Astrocyte of the cerebellum (primary cell): ENCODE results near the gene UBE2Z.

Experiments used
- DNase-seq: peaks from one replicate; pipeline ENCODE4 v3.0.0-alpha.2; 2011; ENCODE audit warnings: low read depth
- H3K4me3 ChIP-seq: 2 replicates; pipeline ENCODE4 v1.5.1; 2011; ENCODE audit warnings: mild to moderate bottlenecking, low read depth, low read length, moderate library complexity
- CTCF ChIP-seq: IDR thresholded peaks from 2 replicates; pipeline ENCODE4 v1.5.1; 2012; ENCODE audit warnings: low read length, low read depth, moderate library complexity, mild to moderate bottlenecking; ENCODE audit errors: missing control alignments
- in situ Hi-C: cut with HindIII; loops from 2 replicates; pipeline ENCODE4 v1.10.0; 2017; ENCODE audit warnings: low sequenced_read_pairs

Gene UBE2Z

GRCh38 chr17:48952904-48953303 lies 44.7 kb downstream of the UBE2Z start:
- no peak for TF ChIP-seq CTCF
- H3K4me3 ChIP-seq: no peak overlapping the region
- no peak for DNase-seq
- in situ Hi-C loops: no loop called here

GRCh38 chr17:48954300-48954755 lies 46.1 kb downstream of the UBE2Z start:
- no peak overlapping the region for H3K4me3 ChIP-seq
- DNase-seq: no peak
- peak; percentile 70 for TF ChIP-seq CTCF
- in situ Hi-C loops: no loop called here

GRCh38 chr17:48960834-48961515 lies 52.8 kb downstream of the UBE2Z start:
- DNase-seq: no peak
- in situ Hi-C loops: no loop called here
- no peak overlapping the region for H3K4me3 ChIP-seq
- no peak for TF ChIP-seq CTCF

- DNase-seq: no peak
- TF ChIP-seq CTCF: no peak
- no peak overlapping the region for H3K4me3 ChIP-seq
- in situ Hi-C loops: no loop called here
Measured at GRCh38 chr17:48961516-48962233, 53.5 kb downstream of the UBE2Z start.

GRCh38 chr17:48970224-48970623 lies 62.0 kb downstream of the UBE2Z start:
- no peak overlapping the region for H3K4me3 ChIP-seq
- in situ Hi-C loops: no loop called here
- no peak for DNase-seq
- TF ChIP-seq CTCF: no peak

GRCh38 chr17:48970865-48971687 lies 62.9 kb downstream of the UBE2Z start:
- no peak for DNase-seq
- no peak overlapping the region for H3K4me3 ChIP-seq
- in situ Hi-C loops: no loop called here
- no peak for TF ChIP-seq CTCF
